Measurements from ENCODE around the gene IL18RAP.

IL18RAP gene

DNA sequence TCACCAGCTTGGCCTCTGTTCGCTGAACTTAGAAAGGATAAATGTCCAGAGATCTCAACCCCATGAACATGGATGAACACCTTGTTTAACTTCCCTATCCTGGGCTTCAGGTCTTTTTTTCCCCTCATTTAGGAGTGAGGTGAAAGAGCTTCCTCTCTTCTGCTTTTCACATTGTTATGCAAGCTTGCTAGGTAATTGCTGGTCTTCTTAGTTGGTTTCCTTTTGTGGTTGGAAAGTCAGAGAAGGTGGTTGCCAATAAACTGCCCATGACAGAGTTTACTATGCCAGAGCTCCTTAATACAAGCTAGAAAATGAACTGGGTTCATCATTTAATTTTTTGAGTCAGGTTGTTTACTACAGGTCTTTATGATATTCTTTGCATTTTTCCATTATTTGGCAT is 66.7 kb downstream of the IL18RAP start:
- FAIRE-seq (no peak), DNase-seq (ENCODE audit: insufficient read length, low spot score) (no peak)

DNA sequence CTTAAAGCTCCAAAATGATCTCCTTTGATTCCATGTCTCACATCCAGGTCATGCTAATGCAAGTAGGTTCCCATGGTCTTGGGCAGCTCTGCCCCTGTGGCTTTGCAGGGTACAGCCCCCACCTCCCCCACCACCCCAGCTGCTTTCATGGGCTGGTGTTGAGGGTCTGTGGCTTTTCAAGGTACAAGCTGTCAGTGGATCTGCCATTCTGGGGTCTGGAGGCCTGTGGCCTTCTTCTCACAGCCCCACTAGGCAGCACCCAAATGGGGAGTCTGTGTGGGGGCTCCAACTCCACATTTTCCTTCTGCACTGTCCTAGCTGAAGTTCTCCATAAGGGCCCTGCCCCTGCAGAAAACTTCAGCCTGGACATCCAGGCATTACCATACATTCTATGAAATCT is 69.0 kb downstream of the IL18RAP start:
- FAIRE-seq (no peak), DNase-seq (ENCODE audit: insufficient read length, low spot score) (no peak)

DNA sequence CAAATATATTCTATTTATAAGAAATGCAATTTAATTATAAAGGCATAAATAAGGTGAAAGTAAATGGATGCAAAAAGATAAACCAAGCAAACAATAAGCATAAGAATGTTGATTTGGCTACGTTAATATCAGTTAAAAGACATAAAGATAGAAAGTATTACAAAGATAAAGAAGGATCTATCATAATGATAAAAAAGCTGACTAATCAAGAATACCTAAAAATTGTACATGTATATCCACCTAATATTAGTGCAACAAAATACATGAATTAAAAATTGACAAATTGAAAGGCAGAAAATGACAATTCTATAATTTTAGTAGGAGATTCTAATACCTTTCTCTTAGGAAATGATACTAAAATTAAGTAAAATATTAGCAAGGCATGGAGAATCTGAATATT is 71.6 kb downstream of the IL18RAP start:
- DNase-seq (ENCODE audit: insufficient read length, low spot score) (no peak), FAIRE-seq (no peak)

DNA sequence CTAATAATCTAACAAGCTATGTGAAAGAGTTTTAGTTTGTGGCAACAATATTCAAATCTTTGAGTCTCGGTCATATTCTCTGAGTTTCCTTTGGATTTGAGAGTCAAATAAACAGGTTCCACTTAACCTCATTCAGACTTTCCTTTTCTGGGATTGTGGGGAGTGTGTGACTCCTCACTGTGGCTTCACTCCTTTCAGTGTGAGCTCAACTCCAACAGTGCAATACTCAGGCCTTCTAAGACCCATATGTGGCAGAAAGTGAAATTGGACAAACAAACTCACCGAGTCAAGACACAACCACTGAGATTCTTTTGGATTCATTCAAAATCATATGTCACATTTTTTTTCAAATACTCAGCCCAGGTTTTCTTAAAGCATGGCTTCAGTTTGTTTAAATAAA is 75.5 kb downstream of the IL18RAP start:
- FAIRE-seq (no peak), DNase-seq (ENCODE audit: insufficient read length, low spot score) (no peak)

DNA sequence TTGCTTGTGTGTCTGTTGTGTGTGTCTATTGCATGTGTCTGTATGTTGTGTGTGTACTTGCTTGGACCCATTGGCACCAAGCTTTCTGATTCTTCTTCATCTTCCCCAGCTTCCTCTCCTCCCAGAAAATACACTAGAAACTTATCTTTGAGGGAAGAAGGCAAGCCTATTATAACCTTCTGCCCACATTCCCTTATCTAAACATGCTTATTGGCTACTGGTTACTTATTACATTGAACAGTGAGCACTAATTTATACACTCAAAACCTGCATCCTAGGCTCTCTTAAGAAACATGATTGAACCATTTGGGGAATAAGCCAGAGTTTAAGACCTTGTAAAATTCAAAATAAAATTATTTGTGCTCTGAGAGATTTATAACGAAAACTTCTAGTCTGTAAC is 76.6 kb downstream of the IL18RAP start:
- no peak for FAIRE-seq
- DNase-seq (ENCODE audit: insufficient read length, low spot score) = no peak
